Measurements from ENCODE around the gene SLC40A1.

The SLC40A1 gene

GRCh38 chr2:189561371-189562038, 19.1 kb downstream of the SLC40A1 start:
- DNase-seq = no peak

GRCh38 chr2:189560273-189560586, 20.4 kb downstream of the SLC40A1 start:
- no peak for DNase-seq

GRCh38 chr2:189559579-189560272, 20.9 kb downstream of the SLC40A1 start:
- no peak for DNase-seq

GRCh38 chr2:189558516-189559272, 21.9 kb downstream of the SLC40A1 start:
- DNase-seq = no peak

- DNase-seq = no peak
These were observed 23.2 kb downstream of the SLC40A1 start for GRCh38 chr2:189557373-189557772.

GRCh38 chr2:189556526-189556925, 24.1 kb downstream of the SLC40A1 start:
- DNase-seq = no peak

- no peak for DNase-seq
These were observed 25.4 kb downstream of the SLC40A1 start for GRCh38 chr2:189555232-189555631.

- DNase-seq = no peak
These were observed 27.0 kb downstream of the SLC40A1 start for GRCh38 chr2:189553504-189554088.

GRCh38 chr2:189552991-189553404, 27.6 kb downstream of the SLC40A1 start:
- DNase-seq = no peak

GRCh38 chr2:189552334-189552990, 28.1 kb downstream of the SLC40A1 start:
- DNase-seq = no peak

GRCh38 chr2:189551808-189552207, 28.8 kb downstream of the SLC40A1 start:
- DNase-seq = no peak

GRCh38 chr2:189549449-189549832, 31.1 kb downstream of the SLC40A1 start:
- no peak for DNase-seq

- DNase-seq = no peak
These were observed 31.7 kb downstream of the SLC40A1 start for GRCh38 chr2:189548666-189549448.

GRCh38 chr2:189545418-189545817, 35.2 kb downstream of the SLC40A1 start:
- DNase-seq = no peak

GRCh38 chr2:189544318-189545042, 36.1 kb downstream of the SLC40A1 start:
- no peak for DNase-seq

GRCh38 chr2:189543367-189543766, 37.2 kb downstream of the SLC40A1 start:
- DNase-seq = no peak

GRCh38 chr2:189542145-189542882, 38.3 kb downstream of the SLC40A1 start:
- no peak for DNase-seq

GRCh38 chr2:189541591-189541990, 39.0 kb downstream of the SLC40A1 start:
- no peak for DNase-seq

GRCh38 chr2:189540551-189540950, 40.0 kb downstream of the SLC40A1 start:
- no peak for DNase-seq

GRCh38 chr2:189538402-189538801, 42.2 kb downstream of the SLC40A1 start:
- DNase-seq = no peak

GRCh38 chr2:189536830-189537229, 43.8 kb downstream of the SLC40A1 start:
- no peak for DNase-seq

Data from NCI-H1048 (cell line).